ENCODE results near the gene CATSPERZ. TPM values are rescaled to one million over a fixed set of nuclear protein-coding genes. Genes with fewer than 3 reads are reported as not detected.
A peak's percentile ranks its signal among the peaks of the same experiment; 100 is the strongest.
"Not testable (repeated sequence)": the region's sequence is repeated elsewhere in the genome, so short reads cannot be mapped to it uniquely, and the experiment has no call there.

CATSPERZ gene
- total and polyA plus RNA-seq, 2 donors, result 0.19 to 0.78 TPM

- Histone ChIP-seq H3K27ac (ENCODE audit: low read depth in 1 of 2, low read length in 1 of 2) (peak overlapping the region in 1 of 2 donors; percentile 11), H3K36me3 (ENCODE audit: control insufficient read depth in 2 of 2, insufficient read depth in 2 of 2, low read length in 1 of 2) (peaks cover 37 to 39% of the 10 kb centered on the region in 2 donors), H3K4me1 (ENCODE audit: control insufficient read depth in 2 of 2, insufficient read depth in 2 of 2, low read length in 2 of 2) (peaks cover 11 to 33% of the 10 kb centered on the region in 2 donors)
- H3K27me3 ChIP-seq (ENCODE audit: control insufficient read depth in 2 of 2, insufficient read depth in 1 of 2, low read length in 1 of 2); H3K9me3 ChIP-seq (ENCODE audit: control insufficient read depth in 2 of 2, insufficient read depth in 1 of 2, low read length in 1 of 2); DNase-seq (ENCODE audit: low read depth in 6 of 9, low spot score in 9 of 9); H3K4me3 ChIP-seq (ENCODE audit: low read length in 2 of 2): not testable (repeated sequence)
- WGBS, result 95% methylated on average over 25 of the region's 25 CpGs
Observed at GRCh38 chr11:64315667-64316526, 15.7 kb downstream of the CATSPERZ start.

DNA sequence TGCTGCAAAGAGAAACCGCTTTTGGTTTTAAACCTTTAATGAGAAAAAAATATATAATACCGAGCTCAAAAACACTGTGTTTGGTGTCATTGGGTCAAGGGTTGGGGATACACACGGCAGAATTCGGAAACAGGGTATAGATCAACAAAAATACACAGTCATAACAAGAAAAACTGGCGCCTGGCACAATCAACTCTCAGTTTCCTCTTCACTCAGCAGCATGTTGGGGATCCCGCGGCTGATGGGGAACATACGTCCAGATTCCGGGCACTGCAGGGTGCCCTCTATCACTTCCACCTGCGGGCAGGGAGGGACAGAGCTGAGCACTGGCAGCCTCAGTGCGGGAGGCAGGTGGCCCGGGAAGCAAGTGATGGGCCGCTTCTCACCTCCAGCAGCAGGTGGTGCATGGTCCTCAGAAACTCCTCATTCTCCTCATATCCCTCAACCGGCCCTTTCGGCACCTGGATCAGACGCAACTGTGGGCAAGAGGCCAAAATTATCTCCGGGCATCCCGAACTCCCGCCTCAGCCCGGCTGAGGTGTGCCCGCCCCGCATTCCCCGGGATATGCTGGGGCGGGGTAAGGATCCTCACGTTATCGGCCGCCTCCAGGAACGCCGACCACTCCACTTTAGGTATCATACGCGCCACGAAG lies 16.6 kb downstream of the CATSPERZ start:
- Histone ChIP-seq H3K4me3 (ENCODE audit: low read length in 2 of 2) (peak overlapping the region; percentile 71 to 96), H3K27me3 (ENCODE audit: control insufficient read depth in 2 of 2, insufficient read depth in 1 of 2, low read length in 1 of 2) (no peaks in the 10 kb centered on the region), H3K36me3 (ENCODE audit: control insufficient read depth in 2 of 2, insufficient read depth in 2 of 2, low read length in 1 of 2) (peaks cover 44% of the 10 kb centered on the region in 2 donors), H3K4me1 (ENCODE audit: control insufficient read depth in 2 of 2, insufficient read depth in 2 of 2, low read length in 2 of 2) (peaks cover 11 to 33% of the 10 kb centered on the region in 2 donors), H3K9me3 (ENCODE audit: control insufficient read depth in 2 of 2, insufficient read depth in 1 of 2, low read length in 1 of 2) (peaks cover 1 to 4% of the 10 kb centered on the region in 2 donors), H3K27ac (ENCODE audit: low read depth in 1 of 2, low read length in 1 of 2) (peak overlapping the region; percentile 96 to 99)
- 12% methylated on average over 32 of the region's 32 CpGs for WGBS
- peak in 1 of 9 donors; percentile 53 for DNase-seq (ENCODE audit: low read depth in 6 of 9, low spot score in 9 of 9)

GRCh38 chr11:64317325-64317960 lies 17.3 kb downstream of the CATSPERZ start, which contains the start of gene TRMT112:
Gene TRMT112 (minus strand): TSS chr11:64317559. CDS start chr11:64317526, 33 bp downstream.
- peak; percentile 91 to 99 (median 98) for DNase-seq (ENCODE audit: low read depth in 6 of 9, low spot score in 9 of 9)
- peaks cover 1 to 4% of the 10 kb centered on the region in 2 donors for H3K9me3 ChIP-seq (ENCODE audit: control insufficient read depth in 2 of 2, insufficient read depth in 1 of 2, low read length in 1 of 2)
- peaks cover 11 to 38% of the 10 kb centered on the region in 2 donors for H3K4me1 ChIP-seq (ENCODE audit: control insufficient read depth in 2 of 2, insufficient read depth in 2 of 2, low read length in 2 of 2)
- under 1% methylated on average over 43 of the region's 43 CpGs for WGBS
- H3K4me3 ChIP-seq (ENCODE audit: low read length in 2 of 2), result peak within 1 kb of the TSS; percentile 71 to 96
- peak within 1 kb of the TSS; percentile 96 to 99 for H3K27ac ChIP-seq (ENCODE audit: low read depth in 1 of 2, low read length in 1 of 2)
- no peaks in the 10 kb centered on the region for H3K27me3 ChIP-seq (ENCODE audit: control insufficient read depth in 2 of 2, insufficient read depth in 1 of 2, low read length in 1 of 2)
- peaks cover 43 to 45% of the 10 kb centered on the region in 2 donors for H3K36me3 ChIP-seq (ENCODE audit: control insufficient read depth in 2 of 2, insufficient read depth in 2 of 2, low read length in 1 of 2)

GRCh38 chr11:64317961-64318765 lies 18.0 kb downstream of the CATSPERZ start, which contains the start of gene PRDX5:
Gene PRDX5 (plus strand): TSS chr11:64318121. CDS start chr11:64318216, 95 bp downstream.
- under 1% methylated on average over 61 of the region's 61 CpGs for WGBS
- peak within 1 kb of the TSS; percentile 71 to 96 for H3K4me3 ChIP-seq (ENCODE audit: low read length in 2 of 2)
- H3K27me3 ChIP-seq (ENCODE audit: control insufficient read depth in 2 of 2, insufficient read depth in 1 of 2, low read length in 1 of 2), result no peaks in the 10 kb centered on the region
- H3K4me1 ChIP-seq (ENCODE audit: control insufficient read depth in 2 of 2, insufficient read depth in 2 of 2, low read length in 2 of 2), result peaks cover 15 to 40% of the 10 kb centered on the region in 2 donors
- H3K27ac ChIP-seq (ENCODE audit: low read depth in 1 of 2, low read length in 1 of 2), result peak within 1 kb of the TSS; percentile 96 to 99
- H3K9me3 ChIP-seq (ENCODE audit: control insufficient read depth in 2 of 2, insufficient read depth in 1 of 2, low read length in 1 of 2), result peaks cover 1 to 4% of the 10 kb centered on the region in 2 donors
- peaks cover 38 to 48% of the 10 kb centered on the region in 2 donors for H3K36me3 ChIP-seq (ENCODE audit: control insufficient read depth in 2 of 2, insufficient read depth in 2 of 2, low read length in 1 of 2)
- peak; percentile 89 to 97 (median 94) for DNase-seq (ENCODE audit: low read depth in 6 of 9, low spot score in 9 of 9)

DNA sequence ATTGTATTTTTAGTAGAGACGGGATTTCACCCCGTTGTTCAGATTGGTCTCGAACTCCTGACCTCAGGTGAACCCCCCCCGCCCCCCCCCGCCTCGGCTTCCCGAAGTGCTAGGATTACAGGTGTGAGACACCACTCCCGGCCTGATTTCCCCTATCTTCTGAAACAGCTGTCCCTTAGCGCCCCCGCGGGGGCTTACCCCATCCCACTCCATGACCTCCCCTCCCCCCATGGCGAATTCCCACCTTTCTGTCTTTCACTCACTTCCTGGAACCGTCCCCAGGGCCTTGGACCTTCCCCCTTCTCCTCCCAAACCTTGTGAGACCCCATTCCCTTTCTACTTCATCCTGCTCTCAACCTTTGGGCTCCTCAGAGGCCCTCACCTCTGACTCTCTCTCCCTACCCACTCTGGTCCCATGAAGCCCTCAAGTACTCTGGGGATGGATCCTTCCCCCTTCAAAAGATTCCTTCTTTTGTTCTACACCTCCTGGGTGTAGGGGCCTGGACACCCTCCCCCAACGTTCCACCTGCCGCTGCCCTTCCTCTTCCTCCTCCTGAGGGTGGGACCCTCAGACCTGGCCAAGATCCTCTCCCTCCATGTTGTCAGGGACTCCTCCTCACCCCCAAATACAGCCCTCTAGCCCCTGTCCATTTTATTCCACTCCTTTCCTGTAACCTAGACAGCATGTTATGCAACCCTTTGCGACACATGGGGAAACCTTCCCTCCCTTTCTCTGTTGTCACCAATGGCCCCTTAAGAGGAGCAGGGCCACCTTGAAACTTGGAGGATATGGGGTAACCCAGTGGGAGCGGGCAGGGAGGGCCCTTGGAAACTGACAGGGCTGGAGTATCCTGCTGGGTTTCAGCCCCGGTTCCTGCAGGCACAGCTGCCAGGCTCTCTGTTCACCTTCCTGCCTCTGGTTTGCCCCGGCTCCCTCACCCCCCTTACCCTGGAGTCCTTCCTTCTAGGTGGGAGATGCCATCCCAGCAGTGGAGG lies 18.9 kb downstream of the CATSPERZ start:
- Histone ChIP-seq H3K4me1 (ENCODE audit: control insufficient read depth in 2 of 2, insufficient read depth in 2 of 2, low read length in 2 of 2) (peaks cover 23 to 49% of the 10 kb centered on the region in 2 donors), H3K9me3 (ENCODE audit: control insufficient read depth in 2 of 2, insufficient read depth in 1 of 2, low read length in 1 of 2) (peaks cover 1 to 4% of the 10 kb centered on the region in 2 donors), H3K27me3 (ENCODE audit: control insufficient read depth in 2 of 2, insufficient read depth in 1 of 2, low read length in 1 of 2) (no peaks in the 10 kb centered on the region), H3K4me3 (ENCODE audit: low read length in 2 of 2) (peak overlapping the region; percentile 71 to 96), H3K36me3 (ENCODE audit: control insufficient read depth in 2 of 2, insufficient read depth in 2 of 2, low read length in 1 of 2) (peaks cover 29 to 42% of the 10 kb centered on the region in 2 donors), H3K27ac (ENCODE audit: low read depth in 1 of 2, low read length in 1 of 2) (peak overlapping the region; percentile 53 to 81)
- DNase-seq (ENCODE audit: low read depth in 6 of 9, low spot score in 9 of 9), result no peak
- 30% methylated on average over 19 of the region's 19 CpGs for whole genome bisulfite sequencing

- Histone ChIP-seq H3K36me3 (ENCODE audit: control insufficient read depth in 2 of 2, insufficient read depth in 2 of 2, low read length in 1 of 2) (peaks cover 14 to 27% of the 10 kb centered on the region in 2 donors), H3K4me1 (ENCODE audit: control insufficient read depth in 2 of 2, insufficient read depth in 2 of 2, low read length in 2 of 2) (peaks cover 23 to 52% of the 10 kb centered on the region in 2 donors), H3K4me3 (ENCODE audit: low read length in 2 of 2) (no peak overlapping the region), H3K9me3 (ENCODE audit: control insufficient read depth in 2 of 2, insufficient read depth in 1 of 2, low read length in 1 of 2) (peaks cover 1 to 4% of the 10 kb centered on the region in 2 donors), H3K27ac (ENCODE audit: low read depth in 1 of 2, low read length in 1 of 2) (no peak overlapping the region), H3K27me3 (ENCODE audit: control insufficient read depth in 2 of 2, insufficient read depth in 1 of 2, low read length in 1 of 2) (no peaks in the 10 kb centered on the region)
- 98% methylated on average over 7 of the region's 7 CpGs for WGBS
- DNase-seq (ENCODE audit: low read depth in 6 of 9, low spot score in 9 of 9), result no peak
Observed at GRCh38 chr11:64320556-64320955, 20.4 kb downstream of the CATSPERZ start.

GRCh38 chr11:64321026-64321425 lies 20.9 kb downstream of the CATSPERZ start:
- peaks cover 12 to 24% of the 10 kb centered on the region in 2 donors for H3K36me3 ChIP-seq (ENCODE audit: control insufficient read depth in 2 of 2, insufficient read depth in 2 of 2, low read length in 1 of 2)
- H3K4me3 ChIP-seq (ENCODE audit: low read length in 2 of 2), result no peak overlapping the region
- peaks cover 1 to 4% of the 10 kb centered on the region in 2 donors for H3K9me3 ChIP-seq (ENCODE audit: control insufficient read depth in 2 of 2, insufficient read depth in 1 of 2, low read length in 1 of 2)
- no peak for DNase-seq (ENCODE audit: low read depth in 6 of 9, low spot score in 9 of 9)
- peak overlapping the region in 1 of 2 donors; percentile 6 for H3K27ac ChIP-seq (ENCODE audit: low read depth in 1 of 2, low read length in 1 of 2)
- no peaks in the 10 kb centered on the region for H3K27me3 ChIP-seq (ENCODE audit: control insufficient read depth in 2 of 2, insufficient read depth in 1 of 2, low read length in 1 of 2)
- peaks cover 23 to 51% of the 10 kb centered on the region in 2 donors for H3K4me1 ChIP-seq (ENCODE audit: control insufficient read depth in 2 of 2, insufficient read depth in 2 of 2, low read length in 2 of 2)
- 96% methylated on average over 5 of the region's 5 CpGs for WGBS

Data from thymus (tissue), 11 donors.